ENCODE data around the gene PTPRN2.

PTPRN2 gene

GRCh38 chr7:157687845-157688532, 899.6 kb downstream of the PTPRN2 start:
- DNase-seq (ENCODE audit: low read depth, low spot score): no peak

GRCh38 chr7:157687158-157687557, 900.5 kb downstream of the PTPRN2 start:
- DNase-seq (ENCODE audit: low read depth, low spot score): no peak

- no peak for DNase-seq (ENCODE audit: low read depth, low spot score)
Measured at GRCh38 chr7:157686285-157686894, 901.2 kb downstream of the PTPRN2 start.

- no peak for DNase-seq (ENCODE audit: low read depth, low spot score)
Measured at GRCh38 chr7:157685430-157686284, 902.0 kb downstream of the PTPRN2 start.

- no peak for DNase-seq (ENCODE audit: low read depth, low spot score)
Measured at GRCh38 chr7:157684909-157685429, 902.7 kb downstream of the PTPRN2 start.

GRCh38 chr7:157684157-157684908, 903.3 kb downstream of the PTPRN2 start:
- DNase-seq (ENCODE audit: low read depth, low spot score): no peak

- DNase-seq (ENCODE audit: low read depth, low spot score): no peak
Measured at GRCh38 chr7:157683747-157684156, 903.9 kb downstream of the PTPRN2 start.

- DNase-seq (ENCODE audit: low read depth, low spot score): no peak
Measured at GRCh38 chr7:157682946-157683746, 904.5 kb downstream of the PTPRN2 start.

GRCh38 chr7:157682064-157682945, 905.3 kb downstream of the PTPRN2 start:
- no peak for DNase-seq (ENCODE audit: low read depth, low spot score)

GRCh38 chr7:157679607-157680006, 908.0 kb downstream of the PTPRN2 start:
- no peak for DNase-seq (ENCODE audit: low read depth, low spot score)

- no peak for DNase-seq (ENCODE audit: low read depth, low spot score)
Measured at GRCh38 chr7:157678501-157678900, 909.1 kb downstream of the PTPRN2 start.

- DNase-seq (ENCODE audit: low read depth, low spot score): no peak
Measured at GRCh38 chr7:157676456-157677255, 911.0 kb downstream of the PTPRN2 start.

GRCh38 chr7:157676001-157676400, 911.6 kb downstream of the PTPRN2 start:
- DNase-seq (ENCODE audit: low read depth, low spot score): no peak

GRCh38 chr7:157675427-157675927, 912.1 kb downstream of the PTPRN2 start:
- DNase-seq (ENCODE audit: low read depth, low spot score): no peak

GRCh38 chr7:157674715-157675426, 912.8 kb downstream of the PTPRN2 start:
- no peak for DNase-seq (ENCODE audit: low read depth, low spot score)

GRCh38 chr7:157674027-157674714, 913.5 kb downstream of the PTPRN2 start:
- DNase-seq (ENCODE audit: low read depth, low spot score): no peak

GRCh38 chr7:157673573-157673972, 914.0 kb downstream of the PTPRN2 start:
- no peak for DNase-seq (ENCODE audit: low read depth, low spot score)

Data from smooth muscle cell of the brain vasculature (primary cell).